GM21723 (cell line): ENCODE results near the gene CEP128.
A peak's percentile ranks its signal among the peaks of the same experiment; 100 is the strongest.
"Not testable (repeated sequence)": the region's sequence is repeated elsewhere in the genome, so short reads cannot be mapped to it uniquely, and the experiment has no call there.

Source experiments
- ATAC-seq: cut with Tn5 transposase; IDR thresholded peaks from one replicate; pipeline ENCODE4 v1.9.1; 2021; ENCODE audit warnings: mild to moderate bottlenecking, moderate library complexity; ENCODE audit not compliant: unreplicated experiment

Gene CEP128

DNA sequence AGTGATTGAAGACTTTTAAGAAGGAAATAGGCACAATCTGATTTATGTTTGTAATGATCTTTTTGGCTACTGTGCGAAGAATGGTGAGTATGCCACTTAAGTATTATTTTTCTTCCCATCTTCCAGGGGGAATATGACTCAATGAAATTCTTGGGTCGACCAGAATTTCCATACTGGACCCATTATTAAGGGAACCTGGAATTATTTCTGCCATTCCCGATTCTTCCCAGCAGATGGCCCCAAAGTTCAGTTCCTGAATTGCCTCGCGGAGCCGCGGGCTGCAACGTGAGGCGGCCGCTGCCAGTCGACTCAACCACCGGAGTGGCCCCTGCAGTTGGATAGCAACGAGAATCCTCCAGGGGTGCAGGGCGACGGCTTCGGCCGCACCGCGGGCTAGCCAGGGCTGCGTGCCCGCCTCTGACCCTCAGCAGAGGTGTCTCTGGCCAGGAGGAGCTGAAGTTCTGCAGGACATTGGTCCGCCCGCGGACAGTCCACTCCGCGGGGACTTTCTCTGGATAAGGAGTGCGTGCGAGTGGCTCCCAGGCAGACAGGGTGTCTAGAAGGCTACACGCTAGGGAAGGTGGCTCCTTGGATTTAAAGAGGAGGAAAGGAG lies 13.3 kb upstream of the CEP128 start:
- no peak for ATAC-seq

- ATAC-seq: not testable (repeated sequence)
Measured at GRCh38 chr14:80953211-80953610, 11.7 kb upstream of the CEP128 start.

DNA sequence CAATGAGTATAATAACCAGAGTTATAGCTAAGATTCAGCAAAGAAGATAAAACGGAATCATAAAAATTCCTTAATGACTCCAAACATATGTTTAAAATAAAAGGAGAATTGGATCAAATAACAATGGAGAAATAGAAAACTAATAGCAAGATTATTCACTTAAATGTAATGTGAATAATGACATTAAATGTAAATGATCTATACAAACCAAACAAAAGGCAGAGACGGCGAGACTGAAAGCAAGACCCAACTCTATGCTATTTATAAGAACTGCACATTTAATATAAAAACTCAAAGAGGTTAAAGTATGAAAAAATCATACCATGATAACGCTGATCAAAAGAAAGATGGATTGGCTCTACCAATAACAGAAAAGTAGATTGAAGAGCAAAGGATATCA lies 10.0 kb upstream of the CEP128 start:
- ATAC-seq: no peak

DNA sequence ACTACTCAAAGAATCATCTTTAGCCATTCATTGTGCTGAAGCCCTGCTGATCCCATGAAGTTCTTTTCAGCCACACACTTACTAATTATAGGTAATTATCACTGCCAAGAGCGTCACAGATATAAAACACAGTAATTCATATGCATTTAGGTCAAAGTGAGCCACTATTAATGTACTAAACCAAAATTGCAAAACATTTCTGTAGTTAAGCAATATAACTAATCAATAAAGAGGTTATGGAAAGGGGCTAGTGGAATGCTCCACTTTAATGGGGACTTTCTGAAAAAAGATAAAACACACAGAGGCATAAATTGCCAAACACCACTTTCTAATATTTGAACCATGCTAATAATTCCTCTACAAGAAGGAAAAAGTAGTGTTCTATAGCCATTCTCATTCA lies 6.8 kb upstream of the CEP128 start:
- no peak for ATAC-seq

- no peak for ATAC-seq
Measured at GRCh38 chr14:80946797-80947196, 5.3 kb upstream of the CEP128 start.

DNA sequence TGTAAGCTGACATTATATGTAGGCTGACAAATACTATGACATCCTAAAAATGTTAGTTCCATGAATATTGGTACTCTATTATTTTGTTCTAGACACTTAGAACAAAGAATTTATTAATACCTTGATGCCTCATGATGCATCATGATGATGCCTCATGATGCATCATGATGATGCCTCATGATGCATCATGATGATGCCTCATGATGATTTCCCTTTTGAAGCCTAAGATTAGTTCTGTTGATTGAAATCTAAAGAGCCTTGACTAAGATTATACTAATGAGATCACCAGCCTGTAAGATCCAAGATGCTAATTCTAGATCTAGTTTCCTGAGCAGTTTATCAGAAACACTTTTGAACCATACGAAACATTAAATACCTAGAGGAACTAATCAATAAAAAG lies 4.6 kb upstream of the CEP128 start:
- ATAC-seq: no peak

DNA sequence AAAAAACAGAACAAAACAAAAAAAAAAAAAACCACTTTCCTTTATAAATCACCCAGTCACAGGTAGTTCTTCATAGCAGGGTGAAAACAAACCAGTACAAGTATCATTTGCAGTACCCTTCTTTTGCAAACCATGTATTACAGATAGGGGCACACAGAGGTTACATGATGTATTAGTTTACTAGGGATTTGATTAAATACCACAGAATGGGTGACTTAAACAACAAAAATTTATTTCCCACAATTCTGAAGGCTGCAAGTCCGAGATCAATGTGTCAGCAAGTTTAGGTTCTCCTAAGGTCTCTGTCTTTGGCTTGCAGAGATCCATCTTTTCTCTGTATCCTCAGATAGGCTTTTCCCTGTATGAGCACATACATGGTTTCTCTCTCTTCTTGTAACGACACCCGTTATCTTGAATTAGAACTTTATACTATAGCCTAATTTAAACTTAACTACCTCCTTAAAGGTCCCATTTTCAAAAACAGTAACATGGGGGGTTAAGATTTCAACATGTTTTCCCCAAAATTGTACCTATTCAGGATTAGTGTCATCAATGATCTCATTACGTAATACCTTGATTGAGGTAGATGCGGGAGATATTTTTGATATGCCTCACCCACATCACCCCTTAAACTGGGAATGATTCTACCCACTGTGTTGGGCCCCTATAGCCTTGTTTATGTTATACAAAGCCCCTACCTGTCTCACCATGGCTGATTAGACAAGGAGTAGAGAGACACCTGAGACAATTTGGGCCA lies 3.5 kb upstream of the CEP128 start:
- no peak for ATAC-seq

GRCh38 chr14:80942191-80942600 lies 658 bp upstream of the CEP128 start:
- peak; percentile 24 for ATAC-seq

DNA sequence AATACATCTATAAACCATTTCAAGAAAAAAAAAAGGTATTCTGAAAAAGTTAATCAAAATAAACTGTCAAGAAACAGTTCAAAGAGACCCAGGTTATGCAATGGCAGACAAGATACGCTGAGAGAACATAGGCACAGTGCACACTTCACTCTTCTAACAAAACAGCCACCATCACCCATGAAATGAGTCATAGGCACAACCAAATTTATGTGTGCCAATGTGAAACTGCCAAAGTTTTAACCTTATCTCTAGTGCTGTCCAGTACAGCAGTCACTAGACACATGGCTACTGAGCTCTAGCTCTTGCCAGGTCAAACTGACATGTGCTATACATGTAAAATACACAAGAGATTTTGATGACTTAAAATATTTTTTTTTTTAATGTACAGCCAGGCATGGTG lies 1.4 kb downstream of the CEP128 start:
- ATAC-seq: no peak

DNA sequence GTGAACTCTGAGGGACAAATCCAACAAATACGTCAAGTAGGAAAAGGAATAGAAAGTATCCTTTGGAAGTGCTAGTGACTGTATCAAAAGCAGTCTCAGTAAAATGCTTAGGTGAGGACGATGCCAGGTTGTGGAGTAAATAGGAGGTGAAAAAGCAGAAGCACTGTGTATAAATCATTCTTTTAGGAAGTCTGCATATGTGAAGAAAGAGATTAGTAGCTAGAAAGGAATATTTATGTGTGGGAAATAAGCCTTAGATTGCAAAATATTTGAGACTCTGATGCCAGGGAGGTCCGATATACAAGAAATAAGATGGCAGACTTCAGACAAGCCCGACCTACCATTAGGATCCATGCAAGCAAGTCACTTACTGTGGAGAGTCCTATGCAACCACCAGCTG lies 7.9 kb downstream of the CEP128 start:
- ATAC-seq: no peak

DNA sequence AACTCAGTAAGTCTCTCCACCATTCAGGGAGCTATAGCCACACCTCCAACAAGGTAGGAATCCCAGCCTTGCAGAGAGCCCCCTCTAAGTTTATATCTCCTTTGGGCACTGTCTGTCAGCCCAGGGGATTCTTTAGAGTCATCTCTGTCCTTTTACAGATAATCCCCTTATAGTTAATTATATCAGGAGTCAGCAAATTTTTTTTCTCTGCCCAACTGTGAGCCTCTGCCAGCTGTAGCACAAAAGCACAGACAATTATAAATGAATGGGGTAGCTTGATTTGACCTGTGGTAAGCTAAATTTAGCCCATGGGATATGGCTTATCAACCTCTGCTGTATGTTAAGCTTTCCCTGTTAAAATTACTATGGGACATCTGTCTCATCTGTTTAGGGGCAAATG lies 8.3 kb downstream of the CEP128 start:
- no peak for ATAC-seq

DNA sequence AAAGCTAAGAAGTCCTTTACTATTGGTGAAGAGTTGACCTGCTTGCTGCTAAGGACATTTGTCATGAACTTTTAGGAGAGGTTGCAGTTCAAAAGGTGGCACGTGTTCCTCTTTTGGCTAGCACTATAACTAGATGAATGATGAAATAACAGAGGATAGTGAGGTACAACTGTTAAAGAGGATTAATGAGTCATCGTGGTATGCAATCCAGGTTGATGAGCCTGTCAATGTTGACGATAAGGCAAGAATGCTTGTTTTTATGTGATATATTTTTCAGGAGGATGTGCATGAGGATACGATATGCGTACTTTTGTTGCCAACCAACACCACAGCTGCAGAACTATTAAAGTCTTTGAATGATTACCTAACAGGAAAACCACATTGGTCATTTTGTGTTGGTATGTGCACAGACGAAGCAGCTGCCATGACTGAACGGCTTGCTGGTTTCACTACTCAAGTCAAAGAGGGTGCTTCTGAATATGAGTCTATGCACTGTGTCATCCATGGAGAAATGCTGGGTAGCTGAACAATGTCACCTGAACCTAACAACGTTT lies 10.6 kb downstream of the CEP128 start:
- peak; percentile 99 for ATAC-seq

DNA sequence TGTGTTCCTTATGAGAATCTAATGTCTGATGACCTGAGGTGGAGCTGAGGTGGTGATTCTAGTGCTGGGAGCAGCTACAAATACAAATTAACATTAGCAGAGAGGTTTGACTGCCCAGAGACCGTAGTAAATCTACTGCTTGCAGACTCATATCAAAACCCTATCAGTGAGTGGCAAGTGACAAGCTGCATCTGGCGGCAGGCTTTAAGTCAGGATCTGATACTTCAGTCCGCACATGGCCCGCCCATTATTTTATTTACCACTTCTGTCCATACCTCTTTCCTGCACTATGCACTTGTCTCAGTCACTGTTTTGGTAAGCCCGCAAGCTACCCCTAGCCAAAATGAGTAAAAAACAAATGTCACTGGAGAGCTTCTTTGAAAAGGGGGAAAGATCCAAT lies 11.4 kb downstream of the CEP128 start:
- ATAC-seq: no peak

GRCh38 chr14:80927083-80927989 lies 14.2 kb downstream of the CEP128 start:
- ATAC-seq: no peak

GRCh38 chr14:80926397-80927082 lies 15.0 kb downstream of the CEP128 start:
- ATAC-seq: no peak

DNA sequence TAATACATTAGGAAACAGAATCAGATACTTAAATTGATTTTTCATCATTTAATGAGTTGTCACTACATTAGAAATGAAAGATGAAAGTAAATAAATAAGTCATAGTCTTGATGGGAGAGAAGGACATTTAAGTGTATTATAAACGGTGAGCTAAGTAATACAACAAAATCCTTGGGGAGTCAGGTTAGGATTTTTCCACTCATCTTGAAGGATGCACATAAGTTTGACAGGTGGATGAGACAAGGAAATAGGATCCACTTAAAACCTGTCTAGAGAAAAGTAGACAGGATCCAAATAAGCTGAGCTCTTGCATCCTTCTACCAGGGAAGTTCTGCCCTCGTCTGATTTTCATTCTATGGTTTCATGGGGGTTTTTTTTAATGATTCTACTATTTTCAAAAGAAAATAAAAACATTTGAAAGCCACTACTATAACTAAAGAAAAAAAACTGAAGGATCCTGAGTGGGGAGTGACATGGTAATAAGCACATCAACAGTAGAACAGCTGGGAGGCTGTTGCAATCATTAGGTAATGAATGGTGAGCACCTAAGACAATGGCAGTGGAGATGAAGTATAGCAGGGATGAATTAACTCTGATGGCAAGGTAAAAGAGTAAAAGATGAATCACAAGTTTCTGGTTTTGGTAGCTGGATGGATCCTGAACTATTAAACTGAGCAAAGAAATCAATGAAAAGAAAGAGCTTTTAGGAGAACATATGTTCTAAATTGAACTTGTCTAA lies 17.0 kb downstream of the CEP128 start:
- ATAC-seq: no peak

DNA sequence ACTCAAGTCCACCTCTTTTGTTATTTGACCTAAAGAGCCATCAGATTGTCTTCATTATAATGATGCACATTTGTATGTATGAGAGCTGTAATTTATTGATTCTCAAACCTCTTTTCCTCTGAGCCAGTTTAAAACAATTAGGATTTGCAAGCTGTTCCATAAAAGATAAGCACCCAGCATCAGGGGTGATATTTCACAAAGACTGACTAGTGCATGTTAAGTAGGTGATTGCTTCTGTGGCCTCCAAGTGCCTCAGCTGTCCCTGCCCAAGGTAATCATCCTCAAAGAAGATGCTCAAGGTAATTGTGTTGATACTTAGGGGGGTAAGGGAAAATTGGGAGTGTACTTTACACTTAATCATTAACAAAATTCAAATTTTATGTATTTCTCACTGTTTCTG lies 18.2 kb downstream of the CEP128 start:
- ATAC-seq: no peak

DNA sequence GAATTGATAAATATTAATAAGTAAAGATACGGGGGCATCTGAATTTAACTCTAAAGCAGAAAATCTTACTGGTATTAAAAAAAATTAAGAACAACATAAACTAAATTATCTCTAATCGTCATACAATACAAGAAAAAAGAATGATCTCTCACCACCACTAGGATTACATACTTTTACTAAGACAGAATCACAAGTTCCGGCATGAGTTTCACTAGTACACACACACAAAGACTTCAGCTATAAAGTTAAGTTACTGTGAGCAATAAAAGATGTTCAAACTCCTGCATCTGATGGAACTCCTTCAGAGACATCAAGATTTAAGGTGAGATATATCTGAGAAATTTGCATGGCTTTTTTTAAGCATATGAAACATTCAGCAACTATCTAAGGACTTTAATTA lies 21.9 kb downstream of the CEP128 start:
- no peak for ATAC-seq

DNA sequence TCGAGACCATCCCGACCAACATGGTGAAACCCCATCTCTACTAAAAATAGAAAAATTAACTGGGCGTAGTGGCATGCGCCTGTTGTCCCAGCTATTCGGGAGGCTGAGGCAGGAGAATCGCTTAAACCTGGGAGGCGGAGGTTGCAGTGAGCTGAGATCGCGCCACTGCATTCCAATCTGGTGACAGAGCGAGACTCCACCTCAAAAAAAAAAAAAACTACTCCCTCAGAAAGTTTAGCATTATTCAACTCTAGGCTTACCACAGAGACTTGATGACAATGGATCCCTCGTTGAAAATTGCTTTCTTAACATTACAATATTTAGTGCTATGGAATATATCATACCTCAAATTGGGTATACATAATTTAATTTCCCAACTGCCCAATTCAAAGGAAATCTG lies 29.5 kb downstream of the CEP128 start:
- not testable (repeated sequence) for ATAC-seq

- no peak for ATAC-seq
Measured at GRCh38 chr14:80906946-80907345, 34.6 kb downstream of the CEP128 start.
